Stimulated activated CD4-positive, alpha-beta T cell treated with anti-CD3 and anti-CD28 coated beads, Interleukin-15, amount 100 ng/mL, for 48 hours (primary cell): ENCODE data around the gene CALD1.
"Not testable (repeated sequence)": the region's sequence is repeated elsewhere in the genome, so short reads cannot be mapped to it uniquely, and the experiment has no call there.

Experiments used
- DNase-seq, 2 donors: peaks; one replicate each; pipeline ENCODE4 v3.0.0-alpha.2; 2020; ENCODE audit warnings: low read depth in 2 of 2

Gene CALD1

DNA sequence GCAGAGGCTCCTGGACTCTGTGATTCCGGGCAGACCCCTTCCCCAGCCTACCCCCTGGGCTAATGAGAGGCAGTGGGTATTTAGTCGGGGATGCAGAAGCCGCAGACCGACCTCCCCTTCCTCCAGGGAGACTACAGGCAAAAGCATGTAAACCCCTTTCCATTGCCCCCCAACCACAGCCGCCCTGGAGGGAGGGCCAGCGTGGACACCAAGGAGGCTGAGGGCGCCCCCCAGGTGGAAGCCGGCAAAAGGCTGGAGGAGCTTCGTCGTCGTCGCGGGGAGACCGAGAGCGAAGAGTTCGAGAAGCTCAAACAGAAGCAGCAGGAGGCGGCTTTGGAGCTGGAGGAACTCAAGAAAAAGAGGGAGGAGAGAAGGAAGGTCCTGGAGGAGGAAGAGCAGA lies 167.9 kb downstream of the CALD1 start:
- no peak for DNase-seq

DNA sequence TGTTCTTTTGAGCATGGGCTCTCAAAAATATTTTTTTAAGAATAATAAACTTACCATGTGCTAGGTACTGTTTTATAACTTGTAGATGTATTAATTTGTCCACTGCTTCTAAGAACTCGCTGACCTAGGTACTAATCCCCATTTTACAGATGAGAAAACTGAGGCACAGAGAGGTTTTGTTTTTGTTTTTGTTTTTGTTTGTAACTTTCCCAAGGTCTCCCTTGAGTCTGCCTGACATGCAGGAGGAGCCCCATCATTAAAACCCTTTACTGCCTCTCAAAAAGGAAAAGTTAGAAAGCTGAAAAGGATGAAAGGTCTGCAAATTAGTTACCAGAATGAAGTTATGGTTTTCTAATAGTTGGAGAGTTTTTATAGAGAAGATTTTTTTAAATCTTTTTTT lies 168.4 kb downstream of the CALD1 start:
- DNase-seq = no peak

DNA sequence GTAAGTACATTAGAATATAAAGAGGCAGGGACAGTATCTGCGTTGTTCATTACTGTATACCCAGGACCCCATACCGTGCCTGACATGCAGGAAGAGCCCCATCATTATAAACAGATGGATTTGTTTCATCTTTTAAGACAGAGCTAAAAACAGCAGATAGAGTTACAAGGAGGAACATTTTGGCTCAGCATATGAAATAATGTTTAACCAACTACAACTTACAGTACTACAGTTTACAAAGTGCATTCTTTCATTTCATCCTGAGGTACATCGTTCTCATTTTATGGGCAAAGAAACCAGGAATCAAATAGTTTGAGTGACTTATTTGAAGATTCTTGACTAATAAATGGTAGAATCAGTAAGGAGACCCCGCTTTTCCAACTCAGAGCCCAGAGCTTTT lies 168.8 kb downstream of the CALD1 start:
- DNase-seq = no peak

DNA sequence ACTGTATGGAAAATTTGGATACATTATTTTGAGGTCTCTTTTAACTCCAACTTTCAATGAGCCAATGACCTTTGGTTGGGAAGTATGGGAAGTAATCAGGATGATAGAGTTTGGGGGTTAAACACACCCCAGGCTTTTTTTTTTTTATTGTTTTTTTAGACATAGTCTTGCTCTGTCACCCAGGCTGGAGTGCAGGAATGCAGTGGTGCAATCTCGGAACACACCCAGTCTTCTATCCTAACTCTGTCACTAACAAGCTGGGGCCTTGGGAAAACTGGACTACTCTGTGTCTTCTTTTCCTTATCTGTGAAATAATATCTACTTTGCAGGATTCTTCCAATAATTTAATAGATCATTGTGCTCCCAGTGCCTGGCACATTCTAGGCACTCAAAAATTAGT lies 169.3 kb downstream of the CALD1 start:
- DNase-seq = no peak

DNA sequence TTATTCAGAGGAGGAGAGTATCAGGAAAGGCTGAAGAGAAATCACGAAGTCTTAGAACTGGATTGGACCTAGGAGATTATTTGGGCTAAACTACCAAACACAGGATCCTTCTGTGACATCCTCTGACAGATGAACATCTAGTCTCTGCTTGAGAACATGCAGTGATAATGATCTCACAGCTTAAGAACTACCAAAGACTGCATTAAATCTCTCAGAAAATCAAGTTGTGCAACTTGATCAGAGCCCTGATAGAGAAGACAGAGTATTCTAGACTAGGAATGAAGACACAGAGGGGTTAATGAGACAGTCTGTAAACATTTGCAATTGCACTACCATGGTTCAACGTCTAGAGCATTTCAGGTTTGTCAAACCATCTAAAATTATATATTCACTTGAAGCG lies 169.7 kb downstream of the CALD1 start:
- DNase-seq = no peak

DNA sequence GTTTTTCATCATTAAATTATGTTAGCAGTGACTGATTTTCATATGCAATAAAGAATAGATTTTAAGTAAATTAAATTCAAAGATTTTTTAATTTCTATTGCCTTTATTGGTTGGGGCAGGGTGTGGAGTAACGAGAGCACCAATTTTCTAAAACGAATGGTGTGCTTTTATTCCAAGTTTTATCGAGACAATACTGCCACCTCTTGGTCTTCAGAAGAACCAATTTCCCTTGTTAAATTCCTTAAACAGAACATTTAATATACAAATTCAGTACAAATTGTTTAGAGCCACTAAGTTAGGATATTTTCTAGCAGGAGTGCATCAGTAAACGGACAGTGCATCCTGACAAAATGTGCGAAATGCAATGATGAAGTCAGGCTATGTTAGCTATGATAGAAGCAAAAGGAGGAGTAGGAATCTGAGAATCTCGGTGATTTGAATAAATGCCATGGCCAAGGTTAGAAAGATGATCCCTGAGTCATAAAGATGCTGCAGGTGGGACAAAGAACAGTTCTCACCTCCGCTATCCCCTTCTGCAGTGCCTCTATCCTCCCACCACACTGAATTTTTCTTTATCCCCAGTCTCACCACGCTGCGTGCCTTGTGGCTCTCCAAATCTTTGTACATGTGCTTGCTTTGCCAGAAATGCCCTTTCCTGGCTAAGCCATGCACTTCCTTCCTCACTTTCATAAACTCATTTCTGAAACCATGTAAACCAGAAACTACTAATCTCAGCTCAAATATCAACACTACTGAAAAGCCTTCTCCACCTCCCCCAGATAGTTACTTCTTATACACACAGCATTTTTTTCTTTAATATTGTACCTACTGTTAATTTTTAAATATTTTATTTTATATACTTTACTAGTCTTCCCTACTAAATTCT lies 175.0 kb downstream of the CALD1 start:
- DNase-seq = no peak

DNA sequence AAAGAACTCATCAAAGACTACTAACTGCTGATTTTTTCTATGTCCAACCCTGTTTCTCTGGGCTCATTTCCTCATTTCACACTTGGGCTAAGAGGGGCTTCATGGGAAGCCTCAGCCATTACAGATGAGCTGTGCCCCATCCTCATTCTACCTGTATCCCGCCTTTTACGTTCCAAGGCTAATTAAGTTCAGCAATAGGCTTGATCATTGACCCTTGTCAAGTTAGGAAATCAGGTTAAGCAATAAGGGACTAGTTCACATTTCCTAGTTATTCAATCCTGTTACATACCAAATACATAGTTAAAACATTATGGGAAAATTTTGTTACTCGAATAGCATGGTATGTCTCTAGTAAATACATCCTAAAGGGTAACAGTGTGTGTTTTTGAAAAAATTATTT lies 177.6 kb downstream of the CALD1 start:
- no peak for DNase-seq

DNA sequence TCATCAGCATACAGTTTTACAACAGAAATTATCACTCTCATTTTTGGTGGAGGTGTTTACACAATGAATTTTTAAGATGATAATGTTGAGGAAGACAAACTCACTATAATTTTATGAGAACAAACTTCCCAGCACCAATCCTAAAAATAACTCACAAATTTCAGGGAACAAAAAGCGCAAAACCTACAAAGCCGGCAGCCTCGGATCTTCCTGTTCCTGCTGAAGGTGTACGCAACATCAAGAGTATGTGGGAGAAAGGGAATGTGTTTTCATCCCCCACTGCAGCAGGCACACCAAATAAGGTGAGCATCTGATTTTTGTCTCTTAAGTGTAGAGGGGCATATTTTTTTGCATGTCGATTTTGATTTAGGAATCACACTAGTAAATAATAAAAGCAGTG lies 180.4 kb downstream of the CALD1 start:
- no peak for DNase-seq

DNA sequence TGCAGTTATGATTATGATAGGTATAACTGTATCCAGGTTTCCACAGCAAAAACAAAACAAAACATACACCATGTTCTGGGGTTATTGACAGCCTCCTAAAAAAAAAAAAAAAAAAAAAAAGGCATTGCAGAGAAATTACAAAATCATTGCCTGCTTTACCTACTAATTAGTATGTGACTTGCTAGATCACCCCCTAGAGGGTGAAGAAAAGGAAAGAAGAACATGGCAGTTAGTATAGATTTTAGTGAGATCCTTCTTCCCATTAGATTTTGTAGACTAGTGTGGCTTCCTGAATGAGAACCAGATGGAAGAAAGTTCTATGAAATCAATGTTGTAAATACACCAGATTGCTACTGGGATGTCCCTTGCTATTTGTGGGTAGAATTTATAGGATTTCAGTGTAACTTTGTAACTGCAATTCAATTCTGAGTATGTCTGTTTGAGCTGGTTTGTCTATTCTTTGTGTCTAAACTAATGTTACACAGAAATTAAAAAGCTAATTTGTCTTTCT lies 182.9 kb downstream of the CALD1 start:
- no peak for DNase-seq

DNA sequence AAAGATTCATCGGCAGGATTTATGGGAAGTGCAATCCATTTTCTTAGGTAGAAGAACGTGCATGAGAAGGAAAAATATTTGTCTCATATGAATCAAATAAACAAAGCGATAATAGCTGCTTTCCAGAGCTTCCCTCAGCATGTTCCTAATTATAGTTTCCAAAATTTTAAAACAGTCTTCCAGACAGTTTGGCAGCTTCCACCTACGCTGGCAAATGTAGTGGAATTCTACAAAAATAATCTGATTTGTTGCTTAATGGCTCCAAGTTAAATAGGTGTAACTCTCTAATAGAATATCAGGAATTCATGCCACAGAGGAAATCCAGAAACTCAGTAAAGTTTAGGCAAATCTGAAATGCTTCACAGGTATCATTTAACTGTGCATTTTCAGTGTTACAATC lies 183.6 kb downstream of the CALD1 start:
- DNase-seq = no peak

DNA sequence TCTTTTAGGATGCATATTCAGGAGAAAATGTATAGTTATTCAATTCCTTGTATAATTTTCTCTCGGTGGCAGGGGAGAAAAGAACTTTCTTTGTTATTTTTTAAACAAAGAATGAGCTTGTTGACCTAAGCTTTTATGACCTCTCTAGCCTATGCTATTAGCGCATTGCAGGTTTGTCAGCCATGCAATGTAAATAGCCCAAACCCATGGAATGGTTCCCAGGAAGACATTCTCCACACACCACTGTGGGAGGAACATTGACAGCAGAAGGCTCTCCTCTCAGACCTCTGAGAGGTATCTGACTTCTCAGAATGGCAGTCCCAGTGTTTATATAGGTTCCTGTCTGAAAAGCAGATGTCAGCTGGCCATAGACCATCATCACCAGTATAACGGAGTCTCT lies 187.3 kb downstream of the CALD1 start:
- no peak for DNase-seq

DNA sequence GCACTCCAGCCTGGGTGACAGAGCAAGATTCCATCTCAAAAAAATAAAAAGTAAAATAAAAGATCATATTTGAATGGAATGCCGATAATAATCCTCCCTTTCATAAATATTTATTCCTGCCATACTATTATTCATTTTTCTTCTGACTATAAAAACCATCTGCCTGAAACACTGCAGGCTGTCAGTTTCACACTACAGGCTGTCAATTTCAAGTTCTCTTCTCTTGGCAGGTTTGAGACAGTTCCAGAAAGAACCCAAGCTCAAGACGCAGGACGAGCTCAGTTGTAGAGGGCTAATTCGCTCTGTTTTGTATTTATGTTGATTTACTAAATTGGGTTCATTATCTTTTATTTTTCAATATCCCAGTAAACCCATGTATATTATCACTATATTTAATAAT lies 188.7 kb downstream of the CALD1 start:
- no peak for DNase-seq

DNA sequence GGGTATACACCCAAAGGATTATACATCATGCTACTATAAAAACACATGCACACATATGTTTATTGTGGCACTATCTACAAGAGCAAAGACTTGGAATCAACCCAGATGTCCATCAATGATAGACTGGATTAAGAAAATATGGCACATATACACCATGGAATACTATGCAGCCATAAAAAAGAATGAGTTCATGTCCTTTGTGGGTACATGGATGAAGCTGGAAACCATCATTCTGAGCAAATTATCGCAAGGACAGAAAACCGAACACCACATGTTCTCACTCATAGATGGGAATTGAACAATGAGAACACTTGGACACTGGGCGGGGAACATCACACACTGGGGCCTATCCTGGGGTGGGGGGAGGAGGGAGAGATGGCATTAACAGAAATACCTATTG lies 202.2 kb downstream of the CALD1 start:
- not testable (repeated sequence) for DNase-seq

DNA sequence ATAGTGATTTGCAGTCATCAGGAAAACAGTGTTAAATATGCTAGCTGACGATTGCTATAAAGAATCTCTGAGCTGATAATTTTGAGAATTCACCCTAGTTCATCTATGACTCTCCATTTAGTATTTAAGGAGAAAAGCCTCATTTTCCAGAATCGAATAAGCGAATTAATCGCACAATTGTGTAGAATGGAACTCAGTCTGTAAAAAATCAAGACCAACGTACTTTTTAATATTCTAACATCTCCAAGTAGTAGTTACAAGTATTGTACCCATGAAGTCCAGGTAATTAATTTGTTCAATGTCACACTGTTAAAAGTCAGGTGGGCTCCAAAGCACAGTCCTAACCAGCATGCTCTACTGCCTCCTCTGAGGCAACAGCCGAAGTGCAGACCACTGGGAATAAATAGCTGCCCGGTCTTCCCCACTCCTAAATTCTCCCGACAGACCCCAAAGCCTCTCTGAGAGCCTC lies 206.5 kb downstream of the CALD1 start:
- DNase-seq = no peak

DNA sequence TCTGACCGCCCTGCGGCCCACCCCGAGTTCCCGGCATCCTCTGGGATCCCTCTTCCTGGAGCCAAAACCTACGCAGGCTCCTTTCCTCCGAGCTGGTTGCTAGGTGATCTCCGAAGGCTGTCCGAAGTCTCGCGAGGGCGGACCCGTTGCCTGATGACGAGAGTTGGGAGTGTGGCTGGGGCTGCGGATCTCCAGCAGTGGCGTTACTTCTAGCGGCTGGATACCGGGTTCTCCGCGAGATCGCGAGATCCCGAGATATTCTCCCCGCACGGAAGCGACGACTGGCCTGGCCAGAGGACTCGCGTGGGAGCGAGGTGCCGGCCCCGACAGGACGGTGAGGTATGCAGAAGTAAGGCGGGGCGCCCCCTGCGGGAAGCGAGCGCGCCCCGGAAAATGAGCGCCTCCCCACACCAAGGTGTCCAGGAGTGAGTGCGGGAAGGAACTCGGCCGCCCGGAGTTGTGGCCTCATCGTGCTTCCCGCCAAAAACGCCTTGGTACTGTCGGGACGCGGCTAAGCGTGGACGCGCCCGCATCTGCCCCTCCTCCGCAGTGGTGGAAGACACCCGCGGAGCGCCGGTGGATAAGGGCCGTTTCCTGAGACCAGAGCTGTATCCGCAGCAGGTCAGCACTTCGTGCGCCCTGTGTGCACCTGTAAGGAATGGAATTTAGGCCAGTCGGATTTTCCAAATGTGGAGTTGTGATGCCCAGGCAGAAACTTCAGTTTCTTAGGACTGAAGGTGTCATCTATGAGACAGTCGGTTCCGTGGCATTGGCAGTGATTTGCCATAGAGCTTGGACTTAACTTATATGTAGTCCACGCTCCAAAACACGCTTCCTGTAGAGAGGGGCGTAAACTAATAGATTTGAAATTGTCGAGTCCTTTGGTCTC lies 207.2 kb downstream of the CALD1 start, which contains the start of gene AGBL3:
AGBL3 (plus strand) TSS at position 146 of the 889 bp plus-strand sequence. CDS start 1,426 bp downstream, outside the sequence.
- peak; percentile 81 to 90 for DNase-seq

DNA sequence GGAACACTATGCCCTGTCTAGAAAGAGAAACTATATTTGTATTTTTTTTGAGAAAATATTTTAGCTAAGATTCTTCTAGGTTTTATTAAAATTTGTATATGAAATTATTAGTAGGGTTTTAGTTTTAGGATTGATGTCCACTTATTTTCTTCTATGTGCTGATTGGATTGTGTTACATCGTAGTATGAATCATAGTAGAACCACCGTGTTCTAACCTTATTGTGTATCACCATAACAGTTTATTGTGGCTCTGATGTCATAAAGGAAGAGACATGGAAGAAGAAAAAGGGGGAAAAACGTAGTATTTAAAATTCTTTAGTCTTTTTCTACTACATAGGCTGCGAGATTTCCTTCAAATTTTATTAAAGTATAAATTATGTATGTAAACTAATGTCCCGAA lies 208.7 kb downstream of the CALD1 start:
- DNase-seq = no peak

DNA sequence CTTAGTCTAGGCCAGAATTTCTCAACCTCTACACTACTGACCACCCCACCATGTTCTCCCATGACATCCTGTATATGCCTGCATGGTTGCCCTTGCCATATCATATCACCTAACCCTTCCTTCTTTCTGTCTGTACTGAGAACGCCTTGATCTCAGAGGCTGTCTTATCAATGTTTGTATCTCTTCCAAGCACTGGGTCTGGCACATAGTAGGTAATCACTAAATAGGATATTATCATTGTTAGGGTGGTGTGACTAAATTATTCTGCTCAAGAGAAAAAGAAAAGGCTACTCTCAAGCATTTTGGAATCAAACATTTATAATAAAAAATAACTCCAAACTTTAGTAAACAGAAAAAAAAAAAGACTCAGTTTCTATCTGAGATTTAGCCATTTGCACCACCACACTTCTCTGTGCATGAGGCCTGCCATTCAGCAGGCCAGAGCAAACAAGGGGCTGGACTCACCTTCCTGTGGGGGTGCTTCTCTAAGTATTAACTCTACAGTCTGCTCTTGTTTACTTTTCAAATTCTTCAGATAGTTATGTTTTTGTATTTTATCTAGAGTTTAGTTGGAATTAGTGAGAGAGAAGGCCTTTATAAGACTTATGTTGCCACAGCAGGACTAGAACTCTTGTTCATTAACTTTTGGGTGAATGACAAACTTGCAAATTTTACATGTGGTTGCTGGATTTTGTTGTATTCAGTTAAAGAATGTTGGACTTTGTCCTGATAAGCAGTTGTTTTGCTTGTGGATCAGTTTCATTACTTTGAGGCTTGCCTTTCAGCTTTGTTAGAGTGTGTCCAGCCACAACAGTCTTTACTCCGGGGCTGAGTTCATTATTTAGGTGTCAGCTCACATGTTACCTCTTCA lies 212.3 kb downstream of the CALD1 start:
- DNase-seq = no peak

DNA sequence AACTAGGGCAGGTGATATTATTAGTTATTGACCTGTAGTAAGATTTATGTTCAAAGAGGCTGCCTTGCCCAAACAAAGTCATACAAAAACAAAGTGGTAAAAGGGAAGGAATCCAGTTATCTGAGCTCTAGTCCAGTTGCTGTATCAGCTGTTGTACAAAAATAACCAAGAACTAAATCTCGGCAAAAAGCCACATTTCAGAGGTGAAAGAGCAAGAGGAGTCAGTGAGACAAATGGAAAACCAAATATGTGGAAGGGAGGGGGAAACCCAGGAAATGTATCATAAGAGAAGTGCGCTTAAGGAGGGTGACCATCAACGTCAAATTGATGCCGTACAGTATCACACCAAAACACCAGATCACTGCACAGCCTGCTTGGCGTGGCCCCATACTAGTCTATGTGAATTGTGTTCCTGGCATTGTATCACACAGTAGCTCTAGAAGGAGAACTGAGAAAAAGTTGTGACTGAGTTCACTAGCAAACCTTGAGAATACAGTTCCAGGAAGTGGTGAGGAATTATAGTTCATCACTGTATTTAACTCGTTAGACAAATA lies 213.3 kb downstream of the CALD1 start:
- no peak for DNase-seq

DNA sequence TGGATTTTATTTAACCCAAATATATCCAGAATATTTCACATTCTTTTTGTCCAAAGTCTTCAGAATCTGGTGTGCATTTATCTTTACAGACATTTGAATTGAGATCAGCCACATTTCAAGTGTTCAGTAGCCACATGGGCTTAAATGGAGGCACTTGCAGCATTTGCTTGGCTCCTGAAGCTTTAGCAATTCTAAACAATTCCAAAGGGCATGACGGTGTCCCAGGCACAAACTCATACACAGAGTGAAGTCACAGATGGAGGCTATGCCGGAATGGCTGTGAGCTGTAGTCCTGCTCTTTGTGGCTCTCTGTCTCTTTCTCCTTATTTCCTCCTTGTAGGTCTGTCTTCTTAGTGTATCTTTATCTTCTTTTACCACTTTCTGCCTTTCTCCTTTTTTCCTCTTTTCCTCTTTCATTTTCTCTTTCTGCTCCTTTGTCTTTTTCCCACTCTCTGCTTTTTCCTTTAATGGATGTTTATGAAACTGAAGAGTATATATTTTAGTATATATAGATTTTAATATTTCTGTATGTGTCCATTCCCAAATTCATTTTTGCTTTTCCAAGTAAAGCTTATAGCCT lies 214.5 kb downstream of the CALD1 start:
- DNase-seq = no peak

DNA sequence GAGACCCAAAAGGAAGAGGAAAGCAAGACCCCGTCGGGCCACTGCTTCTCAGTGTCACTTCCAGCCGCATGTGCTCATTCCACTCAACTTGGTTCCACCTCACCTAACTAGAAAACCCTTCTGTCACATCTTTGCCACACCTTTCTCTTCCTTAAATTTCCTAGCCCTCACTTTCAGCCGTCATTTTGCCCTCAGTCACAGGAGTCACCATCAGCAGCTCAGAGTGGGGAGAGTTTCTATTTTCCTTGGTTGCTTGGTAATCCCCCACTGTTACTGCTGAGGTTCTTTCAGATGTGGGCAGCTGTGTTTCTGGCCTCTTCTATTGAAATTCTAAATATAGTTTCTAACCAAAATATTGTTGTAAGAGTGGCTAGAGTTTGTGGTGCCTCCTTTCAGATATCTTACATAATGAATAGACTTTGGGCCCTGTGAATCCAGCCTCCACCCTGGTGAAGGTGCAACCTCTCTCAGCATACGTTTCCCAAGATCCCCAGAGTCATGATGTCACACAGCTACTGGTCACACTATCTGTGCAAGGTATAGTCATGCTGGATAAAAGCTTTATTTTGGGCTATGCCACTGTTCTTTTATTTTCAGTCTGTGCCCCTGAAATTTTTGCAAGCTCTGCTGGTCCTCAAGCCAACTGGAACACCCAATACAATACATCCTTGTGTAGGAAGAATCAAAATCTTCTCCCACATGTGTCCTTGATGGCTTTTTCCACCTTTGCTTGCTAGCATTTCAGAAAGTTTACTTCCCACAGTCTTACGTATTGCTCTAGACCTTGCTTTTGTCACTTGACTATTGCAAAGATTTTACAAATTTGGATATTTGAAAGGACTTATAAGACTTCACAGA lies 216.0 kb downstream of the CALD1 start:
- no peak for DNase-seq
